Fibroblast of skin of right biceps (primary cell): ENCODE results near the gene ACKR2.
"Not testable (repeated sequence)": the region's sequence is repeated elsewhere in the genome, so short reads cannot be mapped to it uniquely, and the experiment has no call there.

ENCODE experiments used
- DNase-seq: peaks from one replicate; pipeline ENCODE4 v3.0.0-alpha.2; 2013

The ACKR2 gene

GRCh38 chr3:42801784-42802183, 7.5 kb upstream of the ACKR2 start:
- no peak for DNase-seq

- no peak for DNase-seq
Measured at GRCh38 chr3:42802876-42803413, 6.3 kb upstream of the ACKR2 start.

- peak; percentile 15 for DNase-seq
Measured at GRCh38 chr3:42803414-42804105, 5.7 kb upstream of the ACKR2 start.

- DNase-seq, result peak; percentile 95
Measured at GRCh38 chr3:42804106-42804830, 5.0 kb upstream of the ACKR2 start, which contains the start of gene HIGD1A. Gene HIGD1A (minus strand): TSS chr3:42804490. CDS start chr3:42794253, 10,237 bp downstream.

GRCh38 chr3:42804831-42805132, 4.5 kb upstream of the ACKR2 start:
- no peak for DNase-seq

GRCh38 chr3:42805141-42805821, 4.0 kb upstream of the ACKR2 start:
- peak; percentile 1 for DNase-seq

GRCh38 chr3:42807929-42808328, 1.3 kb upstream of the ACKR2 start:
- no peak for DNase-seq

- DNase-seq, result not testable (repeated sequence)
Measured at GRCh38 chr3:42810706-42811105, 1.5 kb downstream of the ACKR2 start.

GRCh38 chr3:42811118-42811883, 2.1 kb downstream of the ACKR2 start:
- DNase-seq, result not testable (repeated sequence)

GRCh38 chr3:42814246-42814645, 5.0 kb downstream of the ACKR2 start:
- no peak for DNase-seq

- DNase-seq, result no peak
Measured at GRCh38 chr3:42814914-42815507, 5.8 kb downstream of the ACKR2 start.

GRCh38 chr3:42815826-42816225, 6.6 kb downstream of the ACKR2 start:
- DNase-seq, result no peak

- no peak for DNase-seq
Measured at GRCh38 chr3:42819351-42819965, 10.2 kb downstream of the ACKR2 start.

- no peak for DNase-seq
Measured at GRCh38 chr3:42820746-42821051, 11.5 kb downstream of the ACKR2 start.

- DNase-seq, result no peak
Measured at GRCh38 chr3:42822828-42823227, 13.6 kb downstream of the ACKR2 start.

- DNase-seq, result no peak
Measured at GRCh38 chr3:42823351-42823750, 14.1 kb downstream of the ACKR2 start.

GRCh38 chr3:42826141-42826540, 16.9 kb downstream of the ACKR2 start:
- no peak for DNase-seq

GRCh38 chr3:42827023-42827422, 17.8 kb downstream of the ACKR2 start:
- DNase-seq, result no peak

- no peak for DNase-seq
Measured at GRCh38 chr3:42827654-42828053, 18.4 kb downstream of the ACKR2 start.

GRCh38 chr3:42829083-42829627, 19.9 kb downstream of the ACKR2 start:
- DNase-seq, result no peak

GRCh38 chr3:42829628-42830436, 20.6 kb downstream of the ACKR2 start:
- no peak for DNase-seq
